HG03108 (cell line): Measurements from ENCODE around the gene ZNF135.

Source experiments
- ATAC-seq: cut with Tn5 transposase; IDR thresholded peaks from one replicate; pipeline ENCODE4 v1.9.1; 2021; ENCODE audit warnings: moderate library complexity; ENCODE audit not compliant: unreplicated experiment

ZNF135 gene

GRCh38 chr19:58045411-58046050 lies 13.6 kb upstream of the ZNF135 start:
- ATAC-seq = no peak

GRCh38 chr19:58046856-58047255 lies 12.2 kb upstream of the ZNF135 start:
- no peak for ATAC-seq

DNA sequence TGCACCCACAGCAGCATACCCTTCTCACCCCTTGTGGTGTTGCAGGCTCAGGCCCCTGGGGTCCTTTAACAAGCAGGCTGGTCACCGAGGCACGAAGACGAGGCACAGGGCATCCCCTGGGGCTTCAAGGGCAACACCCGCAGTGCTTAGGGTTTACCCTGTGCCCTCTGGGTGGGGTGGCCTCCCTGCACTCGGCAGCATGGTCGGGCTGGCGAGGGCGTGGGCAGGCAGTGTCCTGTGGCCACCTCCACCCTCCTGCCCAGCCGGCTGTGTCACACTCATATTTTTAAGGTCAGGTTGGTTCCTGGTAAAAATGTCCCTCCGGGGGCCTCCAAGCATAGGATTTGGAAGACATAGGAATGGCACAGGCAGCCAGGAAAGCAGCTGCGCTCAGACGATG lies 11.4 kb upstream of the ZNF135 start:
- ATAC-seq = no peak

DNA sequence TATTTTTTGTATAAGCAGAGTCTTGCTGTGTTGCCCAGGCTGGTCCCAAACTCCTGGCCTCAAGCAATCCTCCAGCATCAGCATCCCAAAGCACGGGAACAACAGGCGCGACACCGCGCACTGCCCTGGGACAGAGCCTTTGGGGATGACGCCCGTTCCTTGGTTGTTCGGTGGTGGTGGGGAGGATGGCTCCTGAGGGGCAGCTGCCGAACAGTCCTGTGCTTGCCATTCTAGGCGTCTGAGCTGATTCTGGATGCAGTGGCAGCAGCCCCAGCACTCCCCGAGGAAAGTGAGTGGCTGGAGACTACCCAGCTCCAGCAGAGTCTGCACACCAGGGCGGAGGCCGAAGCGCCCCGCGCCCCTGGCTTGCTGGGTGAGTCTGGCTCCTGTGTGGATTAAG lies 6.8 kb upstream of the ZNF135 start:
- no peak for ATAC-seq

GRCh38 chr19:58053480-58054156 lies 5.5 kb upstream of the ZNF135 start:
- ATAC-seq = no peak

DNA sequence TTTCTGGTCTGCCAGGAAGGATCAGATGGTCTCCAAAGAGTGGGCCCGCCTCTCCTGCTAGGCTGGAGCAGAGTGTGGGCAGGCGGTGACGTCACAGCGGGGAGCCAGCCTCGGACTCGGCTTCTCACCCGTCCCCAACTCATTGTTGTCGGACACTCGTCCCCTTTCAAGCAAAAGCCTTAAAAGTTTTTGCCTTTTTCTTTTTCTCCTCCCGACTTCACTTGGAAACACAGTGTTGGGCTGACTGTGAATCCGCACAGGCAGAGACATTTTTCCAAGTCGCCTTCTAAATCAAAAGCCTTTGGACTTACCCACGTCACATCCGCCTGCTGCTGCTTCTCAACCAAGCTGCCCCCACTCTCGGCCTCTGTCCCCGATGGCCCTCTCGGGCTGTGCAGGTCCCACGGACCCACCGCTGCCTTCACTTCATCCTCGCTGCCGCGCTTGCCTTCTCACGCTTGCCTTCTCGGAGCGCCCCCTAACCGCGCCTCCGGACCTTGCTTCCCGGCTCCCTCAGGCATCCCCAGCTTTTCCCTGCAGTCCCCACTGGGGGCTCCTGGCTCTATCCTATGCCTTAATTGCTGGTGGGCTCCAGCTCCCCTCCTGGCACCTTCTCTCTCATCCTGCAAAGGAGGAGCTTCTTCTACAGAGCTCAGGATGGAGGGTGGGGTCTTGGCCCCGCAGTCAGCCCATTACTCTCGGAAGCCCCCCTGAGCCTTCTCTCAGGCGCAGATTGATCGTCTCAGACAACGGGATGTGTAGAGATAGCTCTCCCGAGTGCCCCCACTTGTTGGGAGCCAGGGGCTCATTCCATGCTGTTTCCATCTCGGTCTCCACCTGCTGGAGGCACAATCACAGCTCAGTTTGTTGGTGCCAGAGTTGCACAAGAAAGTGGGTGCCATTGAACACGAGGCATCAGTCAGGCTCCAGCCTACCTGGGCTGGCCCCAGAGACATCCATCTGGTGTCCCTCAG lies 3.9 kb upstream of the ZNF135 start:
- no peak for ATAC-seq

- no peak for ATAC-seq
These were observed 2.8 kb upstream of the ZNF135 start for GRCh38 chr19:58056261-58056660.

GRCh38 chr19:58056861-58057260 lies 2.2 kb upstream of the ZNF135 start:
- no peak for ATAC-seq

- ATAC-seq = no peak
These were observed 615 bp upstream of the ZNF135 start for GRCh38 chr19:58058467-58058866.

DNA sequence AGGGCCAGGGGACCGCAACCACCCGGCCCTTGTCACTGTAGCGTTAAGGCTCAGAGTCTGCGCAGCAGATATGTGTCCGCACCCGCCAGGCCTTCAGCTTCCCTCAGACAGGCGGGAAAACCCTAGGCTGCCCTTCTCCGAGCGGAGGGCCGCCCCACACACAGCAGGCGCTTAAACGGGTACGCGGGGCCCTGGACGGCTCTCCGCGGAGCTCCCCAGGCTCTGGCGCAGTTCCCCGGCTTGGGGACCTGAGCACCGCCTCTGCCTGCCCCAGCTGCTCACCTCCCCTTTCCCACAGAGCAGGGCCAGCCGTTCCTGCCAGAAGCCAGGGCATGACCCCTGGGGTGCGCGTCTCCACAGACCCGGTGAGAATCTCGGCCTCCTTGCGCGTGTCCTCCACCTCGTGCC lies 593 bp downstream of the ZNF135 start:
- no peak for ATAC-seq

DNA sequence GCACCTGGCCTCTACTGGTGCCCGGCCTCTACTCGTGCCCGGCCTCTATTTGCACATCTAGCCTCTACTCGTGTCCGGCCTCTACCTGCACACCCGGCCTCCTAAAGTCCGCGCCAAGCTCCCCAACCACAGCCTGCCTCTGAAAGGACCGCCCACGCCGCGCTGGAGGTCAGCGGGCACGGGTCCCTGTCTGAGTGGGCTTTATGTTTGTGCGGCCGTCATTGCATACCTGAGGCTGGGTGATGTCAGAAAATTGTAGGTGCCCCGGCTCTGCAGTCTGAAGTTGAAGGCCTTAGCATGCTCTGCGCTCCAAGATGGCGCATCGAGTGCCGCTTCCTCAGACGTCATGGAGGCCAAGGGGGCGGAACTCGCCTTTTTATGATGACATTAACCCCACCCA lies 1.1 kb downstream of the ZNF135 start:
- no peak for ATAC-seq

DNA sequence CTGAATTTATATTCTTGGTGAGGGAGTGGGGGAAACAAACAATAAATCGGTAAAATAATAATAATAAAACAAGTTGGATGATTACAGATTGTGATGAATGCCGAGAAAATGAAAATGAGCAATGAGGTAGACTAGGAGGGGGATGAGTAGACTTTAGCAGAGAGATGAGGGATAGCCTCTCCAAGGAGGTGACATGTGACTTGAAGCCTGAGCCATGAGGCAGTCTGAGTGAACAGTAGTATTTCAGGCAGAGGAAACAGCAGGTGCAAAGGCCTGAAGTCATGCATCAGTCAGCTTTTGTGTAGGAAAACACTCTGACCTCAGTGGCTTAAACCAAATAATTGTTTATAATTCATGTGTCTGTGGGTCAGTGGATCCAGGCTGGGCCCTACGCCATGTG lies 4.6 kb downstream of the ZNF135 start:
- ATAC-seq = no peak

- ATAC-seq = no peak
These were observed 8.3 kb downstream of the ZNF135 start for GRCh38 chr19:58067240-58067912.

DNA sequence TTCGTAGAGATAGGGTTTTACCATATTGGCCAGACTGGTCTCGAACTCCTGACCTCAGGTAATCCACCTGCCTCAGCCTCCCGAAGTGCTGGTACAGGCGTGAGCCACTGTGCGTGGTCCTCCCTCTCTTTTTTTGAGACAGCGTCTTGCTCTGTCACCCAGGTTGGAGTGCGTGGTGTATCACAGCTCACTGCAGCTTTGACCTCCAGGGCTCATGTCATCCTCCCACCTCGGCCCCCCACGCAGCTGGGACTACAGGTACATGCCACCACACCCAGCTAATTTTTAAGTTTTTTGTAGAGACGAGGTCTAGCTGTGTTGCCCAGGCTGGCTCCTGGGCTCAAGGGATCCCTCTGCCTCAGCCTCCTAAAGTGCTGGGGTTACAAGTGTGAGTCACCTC lies 20.7 kb downstream of the ZNF135 start:
- no peak for ATAC-seq

- no peak for ATAC-seq
These were observed 23.9 kb downstream of the ZNF135 start for GRCh38 chr19:58083021-58083420.

GRCh38 chr19:58084596-58085347 lies 25.7 kb downstream of the ZNF135 start:
- no peak for ATAC-seq

DNA sequence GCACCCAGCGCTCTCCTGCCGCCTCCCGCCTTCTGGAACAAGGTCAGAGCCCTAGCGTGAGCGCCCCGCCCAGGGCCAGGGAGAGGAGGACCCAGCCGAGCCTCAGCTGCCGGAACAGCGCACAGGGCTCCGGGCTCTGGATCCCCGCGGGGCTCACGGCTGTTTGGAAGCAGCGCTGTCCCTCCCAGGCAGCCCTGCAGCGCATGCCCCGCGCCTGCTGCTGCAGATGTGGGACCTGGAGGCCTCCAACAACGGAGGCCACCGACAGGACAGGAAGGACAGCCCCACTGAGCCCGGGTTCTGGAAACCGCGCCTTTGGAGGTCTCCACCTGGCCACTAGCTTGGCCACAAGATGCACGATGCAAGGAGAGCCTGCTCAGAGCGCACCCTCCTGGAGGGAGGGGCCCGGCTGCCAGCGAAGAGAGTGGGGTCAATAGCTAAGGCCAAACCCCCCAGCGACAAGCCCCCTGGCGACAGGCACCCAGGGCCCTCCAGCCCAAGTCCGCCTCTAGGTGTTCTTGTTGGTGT lies 26.3 kb downstream of the ZNF135 start:
- no peak for ATAC-seq

DNA sequence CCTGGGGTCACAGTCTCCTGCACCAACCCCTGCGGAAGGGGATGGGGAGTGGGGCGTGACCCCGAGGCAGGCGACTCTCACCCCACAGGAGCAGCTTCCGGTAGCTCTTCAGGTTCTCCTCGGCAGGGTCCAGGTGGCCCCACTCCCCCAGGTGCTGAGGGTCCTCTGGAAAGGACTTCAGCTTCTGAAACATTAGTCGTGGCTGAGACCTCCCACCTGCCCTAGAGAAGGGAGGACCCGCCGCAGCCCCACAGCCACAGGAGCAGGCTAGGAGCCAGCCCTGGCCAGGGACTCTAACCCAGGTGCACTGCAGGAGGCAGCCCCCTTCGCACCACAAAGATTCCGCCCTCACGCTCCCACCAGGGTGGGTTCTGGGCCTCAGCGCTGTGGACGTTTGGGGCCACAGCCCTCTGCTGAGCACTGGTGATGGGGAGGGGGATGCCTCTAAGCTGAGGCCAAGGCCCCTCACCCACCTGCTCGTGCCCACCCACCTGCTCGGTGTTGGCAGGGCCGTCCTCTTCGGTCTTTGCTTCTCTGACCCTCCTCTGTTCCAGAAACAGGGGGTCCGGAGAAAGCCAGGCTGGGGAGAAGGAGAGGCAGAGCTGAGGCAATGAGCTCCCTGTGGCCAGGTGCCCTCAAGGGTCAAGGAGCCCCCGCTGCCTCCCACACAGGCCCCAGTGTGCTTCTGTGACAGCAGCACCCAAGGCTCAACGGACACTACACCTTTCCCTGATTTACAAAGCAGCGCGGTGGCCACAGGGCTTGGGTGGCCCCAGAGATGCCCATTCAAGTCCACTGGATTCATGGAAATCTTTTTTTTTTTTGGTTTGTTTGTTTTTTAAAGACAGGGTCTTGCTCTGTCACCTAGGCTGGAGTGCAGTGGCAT lies 28.0 kb downstream of the ZNF135 start:
- ATAC-seq = no peak

DNA sequence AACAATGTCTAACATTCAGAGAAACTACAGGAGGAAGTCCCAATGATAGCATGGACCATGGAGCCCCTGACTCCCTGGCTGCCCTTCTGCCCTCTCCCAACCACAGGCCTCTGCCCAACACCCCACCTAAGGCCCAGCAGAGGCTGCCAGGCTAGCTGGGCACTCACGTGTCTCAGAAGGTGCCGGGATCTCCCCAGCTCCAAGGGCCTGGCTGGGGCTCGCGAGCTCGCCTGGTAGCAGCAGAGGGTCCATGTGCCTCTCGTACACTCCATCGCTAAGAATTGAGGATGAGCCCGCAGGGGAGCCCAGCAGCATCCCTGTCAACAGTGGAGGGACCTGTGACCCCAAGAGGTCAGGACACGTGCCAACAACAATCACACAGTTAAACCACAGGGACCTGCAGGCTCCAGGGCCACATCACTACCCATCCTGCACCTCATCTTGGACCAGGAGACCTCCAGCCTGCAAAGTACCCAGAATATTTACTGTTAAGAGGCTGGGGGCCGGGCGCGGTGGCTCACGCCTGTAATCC lies 29.5 kb downstream of the ZNF135 start:
- ATAC-seq = no peak
